K562 (cell line): ENCODE measurements around the gene MICU1. TPM values are rescaled to one million over a fixed set of nuclear protein-coding genes. Genes with fewer than 3 reads are reported as not detected.

ENCODE experiments used
- ELF4 ChIP-seq: fragments of 450-650 bp; formaldehyde crosslinking; IDR thresholded peaks from 2 replicates; pipeline ENCODE4 v1.4.0; 2022; ENCODE audit warnings: missing genetic modification characterization
- ESRRA ChIP-seq: fragments of 450-650 bp; IDR thresholded peaks from 2 replicates; pipeline ENCODE4 v1.6.1; 2014; ENCODE audit warnings: low read depth, mild to moderate bottlenecking, moderate library complexity, borderline replicate concordance
- ETV1 ChIP-seq: fragments of 450-650 bp; conservative IDR thresholded peaks from 2 replicates; pipeline ENCODE4 v1.6.1; 2016; ENCODE audit warnings: missing genetic modification characterization, control low read depth, low read depth, missing compliant biosample characterization
- HMG20A ChIP-seq: fragments of 450-650 bp; formaldehyde crosslinking; conservative IDR thresholded peaks from 2 replicates; pipeline ENCODE4 v1.4.0; 2020; ENCODE audit warnings: mild to moderate bottlenecking, mixed read lengths
- HMGN3 ChIP-seq: IDR thresholded peaks from 2 replicates; pipeline ENCODE4 v1.6.1; 2011; ENCODE audit warnings: borderline replicate concordance, low read depth, mild to moderate bottlenecking, mixed read lengths, low read length; ENCODE audit not compliant: insufficient read length; ENCODE audit errors: extremely low read depth
- PHB ChIP-seq: fragments of 250-450 bp; sonication (Bioruptor Pico); IDR thresholded peaks from 2 replicates; pipeline ENCODE4 v1.5.0; 2021
- RBBP5 ChIP-seq: fragments of 200-600 bp; sonication (generic); IDR thresholded peaks from 2 replicates; pipeline ENCODE4 v1.6.1; 2012; ENCODE audit warnings: borderline replicate concordance, mild to moderate bottlenecking, low read length, control low read depth, inconsistent platforms; ENCODE audit not compliant: insufficient read depth, poor library complexity, severe bottlenecking
- RHOXF2B ChIP-seq: fragments of 250-450 bp; sonication (Bioruptor Pico); conservative IDR thresholded peaks from 2 replicates; pipeline ENCODE4 v1.5.1; 2021
- XRCC4 ChIP-seq: IDR thresholded peaks from one replicate; pipeline ENCODE4 v1.6.1; 2011; ENCODE audit not compliant: insufficient read depth, insufficient read length; ENCODE audit errors: extremely low read depth
- ZNF639 ChIP-seq, 2 experiments: fragments of 200-800 bp in 1 of 2; sonication (Bioruptor generic) in 1 of 2; sonication (generic) in 1 of 2; formaldehyde crosslinking in 1 of 2; IDR thresholded peaks in 1 of 2; conservative IDR thresholded peaks in 1 of 2; 2 replicates each; pipeline versions ENCODE4 v1.5.0 to v1.6.1; 2016 to 2020; ENCODE audit warnings: missing compliant biosample characterization in 1 of 2, missing genetic modification characterization in 1 of 2, missing genetic modification reagents in 1 of 2
- ZNF668 ChIP-seq: fragments of 250-450 bp; sonication (Bioruptor Pico); IDR thresholded peaks from 2 replicates; pipeline ENCODE4 v1.8.0; 2022; ENCODE audit warnings: mild to moderate bottlenecking, inconsistent platforms
- ZNF695 ChIP-seq: fragments of 450-650 bp; formaldehyde crosslinking; IDR thresholded peaks from 2 replicates; pipeline ENCODE4 v1.4.0; 2020; ENCODE audit warnings: mild to moderate bottlenecking, moderate library complexity
- polyA plus RNA-seq, 8 experiments: library from polyadenylated mRNA; depleted of rRNA in 4 of 8; stranded (reverse) in 5 of 8; unstranded in 3 of 8; fragments of >200 nt; fragmentation: Nextera tagmentation in 2 of 8; fragmentation: Illumina TruSeq in 1 of 8; extraction: Ambion mirVana in 2 of 8; extraction: Trizol in 1 of 8; gene quantifications; 2 replicates each; pipeline versions ENCODE4 v1.2.1 to v1.2.3, GENCODE V29; 2011 to 2014; ENCODE audit warnings: inconsistent platforms in 1 of 8, missing spikeins in 1 of 8
- total RNA-seq, 7 experiments: library from RNA; depleted of rRNA in 6 of 7; stranded (reverse); fragments of >200 nt in 6 of 7; fragmentation: Illumina TruSeq in 2 of 7; extraction: Trizol in 2 of 7; gene quantifications; 2 replicates each; pipeline versions ENCODE4 v1.2.1 to v1.2.3, GENCODE V29; 2011 to 2021; ENCODE audit warnings: low replicate concordance in 1 of 7
- TF ChIP-seq, protein P1 (sequence below): fragments of 200-600 bp; sonication (generic); IDR thresholded peaks from one replicate; pipeline ENCODE4 v1.6.1; 2012; ENCODE audit warnings: mild to moderate bottlenecking, low read depth, low read length, inconsistent platforms

MICU1 gene
- total and polyA plus RNA-seq, 9 of the 15 experiments (the other 6 are each of a cell fraction or from before 2014, with no cell fraction given), result 29.3 to 76.8 (median 48.4) TPM

DNA sequence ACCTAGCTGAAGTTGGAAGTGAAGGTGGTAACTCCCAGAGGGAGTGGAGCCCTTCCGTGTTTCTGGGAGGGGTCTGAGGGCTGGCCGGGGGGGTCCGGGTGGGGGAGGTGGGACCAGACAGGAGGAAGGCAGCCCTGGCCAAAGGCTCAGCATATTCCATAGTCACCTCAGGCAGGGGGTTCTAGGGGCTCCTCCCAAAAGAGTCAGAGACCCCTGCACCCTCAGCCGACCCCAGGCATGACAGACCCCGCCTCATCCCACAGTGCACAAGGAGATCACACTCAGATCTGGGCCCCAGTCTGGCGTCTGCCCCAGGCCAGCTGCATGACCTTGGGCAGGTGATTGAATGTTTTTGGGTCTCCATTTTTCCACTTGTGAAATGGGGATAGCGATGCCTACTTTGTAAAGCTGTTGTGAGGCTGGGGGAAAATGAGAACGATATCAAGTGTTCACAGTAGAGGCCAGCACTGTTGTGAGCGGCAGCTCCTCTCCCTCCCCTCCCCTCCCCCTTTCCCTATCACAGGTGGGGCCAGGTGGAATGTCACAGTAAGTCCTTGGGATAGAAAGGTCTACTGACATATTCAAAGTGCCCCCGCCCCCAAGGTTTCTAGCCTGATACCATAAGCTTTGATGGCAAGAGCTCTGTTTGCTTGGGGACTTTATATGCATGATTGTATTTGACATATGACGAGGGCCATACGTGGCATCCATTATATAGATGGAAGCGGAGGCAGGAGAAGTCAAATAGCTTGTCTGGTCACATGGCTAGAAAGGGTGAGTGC, 304.4 kb downstream of the MICU1 start (continued):
- TF ChIP-seq, protein P1, sequence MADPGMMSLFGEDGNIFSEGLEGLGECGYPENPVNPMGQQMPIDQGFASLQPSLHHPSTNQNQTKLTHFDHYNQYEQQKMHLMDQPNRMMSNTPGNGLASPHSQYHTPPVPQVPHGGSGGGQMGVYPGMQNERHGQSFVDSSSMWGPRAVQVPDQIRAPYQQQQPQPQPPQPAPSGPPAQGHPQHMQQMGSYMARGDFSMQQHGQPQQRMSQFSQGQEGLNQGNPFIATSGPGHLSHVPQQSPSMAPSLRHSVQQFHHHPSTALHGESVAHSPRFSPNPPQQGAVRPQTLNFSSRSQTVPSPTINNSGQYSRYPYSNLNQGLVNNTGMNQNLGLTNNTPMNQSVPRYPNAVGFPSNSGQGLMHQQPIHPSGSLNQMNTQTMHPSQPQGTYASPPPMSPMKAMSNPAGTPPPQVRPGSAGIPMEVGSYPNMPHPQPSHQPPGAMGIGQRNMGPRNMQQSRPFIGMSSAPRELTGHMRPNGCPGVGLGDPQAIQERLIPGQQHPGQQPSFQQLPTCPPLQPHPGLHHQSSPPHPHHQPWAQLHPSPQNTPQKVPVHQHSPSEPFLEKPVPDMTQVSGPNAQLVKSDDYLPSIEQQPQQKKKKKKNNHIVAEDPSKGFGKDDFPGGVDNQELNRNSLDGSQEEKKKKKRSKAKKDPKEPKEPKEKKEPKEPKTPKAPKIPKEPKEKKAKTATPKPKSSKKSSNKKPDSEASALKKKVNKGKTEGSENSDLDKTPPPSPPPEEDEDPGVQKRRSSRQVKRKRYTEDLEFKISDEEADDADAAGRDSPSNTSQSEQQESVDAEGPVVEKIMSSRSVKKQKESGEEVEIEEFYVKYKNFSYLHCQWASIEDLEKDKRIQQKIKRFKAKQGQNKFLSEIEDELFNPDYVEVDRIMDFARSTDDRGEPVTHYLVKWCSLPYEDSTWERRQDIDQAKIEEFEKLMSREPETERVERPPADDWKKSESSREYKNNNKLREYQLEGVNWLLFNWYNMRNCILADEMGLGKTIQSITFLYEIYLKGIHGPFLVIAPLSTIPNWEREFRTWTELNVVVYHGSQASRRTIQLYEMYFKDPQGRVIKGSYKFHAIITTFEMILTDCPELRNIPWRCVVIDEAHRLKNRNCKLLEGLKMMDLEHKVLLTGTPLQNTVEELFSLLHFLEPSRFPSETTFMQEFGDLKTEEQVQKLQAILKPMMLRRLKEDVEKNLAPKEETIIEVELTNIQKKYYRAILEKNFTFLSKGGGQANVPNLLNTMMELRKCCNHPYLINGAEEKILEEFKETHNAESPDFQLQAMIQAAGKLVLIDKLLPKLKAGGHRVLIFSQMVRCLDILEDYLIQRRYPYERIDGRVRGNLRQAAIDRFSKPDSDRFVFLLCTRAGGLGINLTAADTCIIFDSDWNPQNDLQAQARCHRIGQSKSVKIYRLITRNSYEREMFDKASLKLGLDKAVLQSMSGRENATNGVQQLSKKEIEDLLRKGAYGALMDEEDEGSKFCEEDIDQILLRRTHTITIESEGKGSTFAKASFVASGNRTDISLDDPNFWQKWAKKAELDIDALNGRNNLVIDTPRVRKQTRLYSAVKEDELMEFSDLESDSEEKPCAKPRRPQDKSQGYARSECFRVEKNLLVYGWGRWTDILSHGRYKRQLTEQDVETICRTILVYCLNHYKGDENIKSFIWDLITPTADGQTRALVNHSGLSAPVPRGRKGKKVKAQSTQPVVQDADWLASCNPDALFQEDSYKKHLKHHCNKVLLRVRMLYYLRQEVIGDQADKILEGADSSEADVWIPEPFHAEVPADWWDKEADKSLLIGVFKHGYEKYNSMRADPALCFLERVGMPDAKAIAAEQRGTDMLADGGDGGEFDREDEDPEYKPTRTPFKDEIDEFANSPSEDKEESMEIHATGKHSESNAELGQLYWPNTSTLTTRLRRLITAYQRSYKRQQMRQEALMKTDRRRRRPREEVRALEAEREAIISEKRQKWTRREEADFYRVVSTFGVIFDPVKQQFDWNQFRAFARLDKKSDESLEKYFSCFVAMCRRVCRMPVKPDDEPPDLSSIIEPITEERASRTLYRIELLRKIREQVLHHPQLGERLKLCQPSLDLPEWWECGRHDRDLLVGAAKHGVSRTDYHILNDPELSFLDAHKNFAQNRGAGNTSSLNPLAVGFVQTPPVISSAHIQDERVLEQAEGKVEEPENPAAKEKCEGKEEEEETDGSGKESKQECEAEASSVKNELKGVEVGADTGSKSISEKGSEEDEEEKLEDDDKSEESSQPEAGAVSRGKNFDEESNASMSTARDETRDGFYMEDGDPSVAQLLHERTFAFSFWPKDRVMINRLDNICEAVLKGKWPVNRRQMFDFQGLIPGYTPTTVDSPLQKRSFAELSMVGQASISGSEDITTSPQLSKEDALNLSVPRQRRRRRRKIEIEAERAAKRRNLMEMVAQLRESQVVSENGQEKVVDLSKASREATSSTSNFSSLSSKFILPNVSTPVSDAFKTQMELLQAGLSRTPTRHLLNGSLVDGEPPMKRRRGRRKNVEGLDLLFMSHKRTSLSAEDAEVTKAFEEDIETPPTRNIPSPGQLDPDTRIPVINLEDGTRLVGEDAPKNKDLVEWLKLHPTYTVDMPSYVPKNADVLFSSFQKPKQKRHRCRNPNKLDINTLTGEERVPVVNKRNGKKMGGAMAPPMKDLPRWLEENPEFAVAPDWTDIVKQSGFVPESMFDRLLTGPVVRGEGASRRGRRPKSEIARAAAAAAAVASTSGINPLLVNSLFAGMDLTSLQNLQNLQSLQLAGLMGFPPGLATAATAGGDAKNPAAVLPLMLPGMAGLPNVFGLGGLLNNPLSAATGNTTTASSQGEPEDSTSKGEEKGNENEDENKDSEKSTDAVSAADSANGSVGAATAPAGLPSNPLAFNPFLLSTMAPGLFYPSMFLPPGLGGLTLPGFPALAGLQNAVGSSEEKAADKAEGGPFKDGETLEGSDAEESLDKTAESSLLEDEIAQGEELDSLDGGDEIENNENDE, result no peak
- no peak; a peak in 1 of 4 replicates for TF ChIP-seq ZNF639 (CRISPR knock-in tag; conservative IDR thresholded peaks at IDR 0.05 in 1 of 2, IDR thresholded peaks at IDR 0.05 in 1 of 2)
- TF ChIP-seq ZNF695 (CRISPR knock-in tag), result 0 out of 2 replicates have a peak, but pooled peaks have one; percentile 19
- peak; percentile 36; the same call in 1 of the 2 replicates for TF ChIP-seq ETV1 (tag)
- TF ChIP-seq RHOXF2B (CRISPR knock-in tag), result no peak
- TF ChIP-seq HMG20A (CRISPR knock-in tag), result 0 out of 2 replicates have a peak, but pooled peaks have one; percentile 23
- TF ChIP-seq PHB (CRISPR knock-in tag), result peak; percentile 81; the same call in 1 of the 2 replicates
- TF ChIP-seq HMGN3, result peak; percentile 22
- TF ChIP-seq XRCC4, result no peak
- peak; percentile 75 for TF ChIP-seq ELF4
- 0 out of 2 replicates have a peak, but pooled peaks have one; percentile 24 for TF ChIP-seq ZNF668 (CRISPR knock-in tag)
- peak; percentile 98 for TF ChIP-seq ESRRA
- no peak for TF ChIP-seq RBBP5
